Activated CD4-positive, alpha-beta T cell treated with anti-CD3 and anti-CD28 coated beads for 1 hour (primary cell): ENCODE measurements around the gene ANTXR2.

Experiments used
- DNase-seq: peaks from one replicate; pipeline ENCODE4 v3.0.0-alpha.2; 2020

Gene ANTXR2

DNA sequence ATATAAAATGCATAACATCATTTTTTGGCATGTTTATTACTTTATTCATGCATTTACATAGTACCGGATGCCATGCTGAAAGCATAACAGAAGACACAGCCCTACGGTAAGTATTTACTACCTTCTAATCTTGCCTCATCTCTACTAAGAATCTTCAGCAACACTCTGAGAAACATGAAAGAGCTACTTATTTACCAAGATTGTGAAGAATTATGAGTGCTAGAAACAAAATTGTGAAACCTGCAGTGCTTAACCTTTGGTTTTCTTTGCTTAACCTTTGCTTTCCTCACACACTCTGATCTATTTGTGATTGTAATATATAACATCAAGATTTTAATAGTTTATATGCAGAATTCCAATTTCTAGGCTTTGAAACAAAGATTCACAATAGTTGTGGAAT is 7.4 kb downstream of the ANTXR2 start:
- DNase-seq: no peak

GRCh38 chr4:80062527-80062926 is 10.5 kb downstream of the ANTXR2 start:
- DNase-seq: no peak

DNA sequence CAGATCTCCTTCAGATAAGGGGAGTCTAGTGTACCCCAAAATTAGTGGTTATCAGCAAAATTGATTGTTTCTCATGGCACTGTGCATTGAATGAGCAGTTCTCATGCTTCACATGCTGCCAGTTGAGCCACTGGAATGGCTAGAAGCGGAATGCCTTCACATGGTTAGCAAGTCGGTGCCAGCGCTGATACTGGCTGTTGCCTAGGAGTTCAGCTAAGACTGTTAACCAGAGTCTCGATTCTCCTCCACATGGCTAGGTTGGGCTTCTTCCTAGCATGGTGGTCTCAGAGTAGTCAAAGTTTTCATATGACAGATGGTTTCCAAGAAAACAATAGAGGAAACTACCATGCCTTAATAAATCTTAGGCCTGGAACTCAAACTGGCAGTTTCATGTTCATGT is 12.2 kb downstream of the ANTXR2 start:
- DNase-seq: no peak

GRCh38 chr4:80058740-80059139 is 14.3 kb downstream of the ANTXR2 start:
- no peak for DNase-seq

- DNase-seq: no peak
Measured at GRCh38 chr4:80054375-80054774, 18.7 kb downstream of the ANTXR2 start.

DNA sequence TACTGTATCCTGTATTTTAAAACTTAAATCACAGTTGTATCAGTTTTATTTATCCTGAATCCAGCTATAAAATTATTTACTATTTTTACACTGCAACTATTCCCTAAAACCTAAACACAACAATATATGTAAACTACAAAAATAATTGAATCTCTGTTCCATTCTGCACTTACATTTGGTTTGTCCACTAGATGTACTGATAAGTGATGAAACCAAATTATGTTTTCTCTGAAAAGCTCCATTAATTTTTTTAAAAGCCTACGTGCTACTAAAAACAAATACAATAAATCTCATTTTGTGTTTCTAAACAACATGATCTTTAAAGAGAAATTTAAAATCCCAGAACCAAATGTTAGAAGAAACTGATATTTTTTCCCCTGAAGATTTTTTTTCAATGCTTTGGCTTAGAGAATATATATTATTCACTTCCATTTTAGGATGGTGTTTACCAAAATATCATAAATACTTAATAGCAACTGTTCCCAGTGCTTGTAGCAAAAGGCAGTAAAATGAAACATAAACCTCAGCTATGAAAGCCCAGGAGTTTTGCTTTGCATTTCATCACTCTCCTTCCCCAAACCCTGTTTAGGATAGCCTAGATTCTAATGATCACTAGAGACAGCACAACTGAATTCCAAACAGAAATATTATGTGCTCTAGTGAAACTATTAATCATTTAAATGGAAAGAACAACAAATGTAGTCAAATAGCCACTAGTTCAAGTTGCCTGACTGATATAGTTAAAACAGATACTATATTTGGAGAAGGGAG is 19.7 kb downstream of the ANTXR2 start:
- DNase-seq: no peak

DNA sequence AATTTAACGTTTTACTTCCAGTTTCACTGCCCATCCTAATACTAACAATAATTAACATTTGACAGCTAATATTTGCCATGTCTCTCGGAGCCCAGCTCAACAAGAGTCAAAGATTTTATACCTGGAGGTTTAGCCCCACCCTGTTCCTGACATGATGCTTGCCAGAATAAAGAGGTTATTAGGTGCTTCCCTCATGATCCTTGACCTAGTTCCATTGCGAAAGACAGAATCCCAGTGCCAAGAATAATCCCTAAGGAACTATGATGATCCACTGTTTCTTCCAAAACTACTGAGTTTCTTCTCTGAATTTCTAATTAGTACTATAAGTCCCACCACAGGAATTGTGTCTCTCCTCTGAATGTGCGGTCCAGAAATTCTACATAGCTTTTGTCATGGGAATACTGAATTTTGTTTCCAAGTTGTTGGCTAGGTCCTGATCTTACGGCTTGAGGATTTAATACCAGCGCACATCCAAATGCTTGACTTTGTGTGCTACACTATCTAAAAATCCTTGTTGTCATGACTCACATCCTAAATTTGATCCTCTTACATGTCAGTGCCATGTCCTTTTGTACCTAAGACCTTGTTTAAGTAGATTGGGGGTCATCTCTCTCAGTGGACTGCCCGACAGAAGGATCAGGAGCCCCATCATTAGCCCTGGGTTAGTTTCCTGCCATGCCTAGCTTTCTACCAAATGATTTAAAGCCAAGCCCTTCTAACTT is 23.1 kb downstream of the ANTXR2 start:
- DNase-seq: no peak

DNA sequence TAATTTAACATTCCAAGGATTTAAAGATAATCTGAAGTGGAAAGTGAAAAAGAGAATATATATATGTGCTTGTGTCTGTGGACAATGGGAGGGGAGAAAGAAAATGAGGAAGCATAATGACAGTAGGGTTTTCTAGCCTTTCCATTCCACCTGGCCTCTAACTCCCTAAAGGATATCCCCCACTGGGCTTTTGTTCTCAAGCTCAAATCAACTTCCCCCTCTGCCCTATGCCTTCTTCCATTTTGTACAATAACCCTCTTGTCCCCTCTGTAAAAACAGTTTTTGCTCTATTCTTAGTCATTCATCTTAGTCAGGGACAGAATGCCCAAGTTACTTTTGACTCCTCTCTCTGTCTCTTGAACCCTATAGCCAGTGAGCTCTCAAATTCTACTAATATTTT is 23.6 kb downstream of the ANTXR2 start:
- DNase-seq: no peak

GRCh38 chr4:80045786-80046185 is 27.2 kb downstream of the ANTXR2 start:
- DNase-seq: no peak

- no peak for DNase-seq
Measured at GRCh38 chr4:80043541-80043940, 29.5 kb downstream of the ANTXR2 start.

- DNase-seq: no peak
Measured at GRCh38 chr4:80042821-80043220, 30.2 kb downstream of the ANTXR2 start.

DNA sequence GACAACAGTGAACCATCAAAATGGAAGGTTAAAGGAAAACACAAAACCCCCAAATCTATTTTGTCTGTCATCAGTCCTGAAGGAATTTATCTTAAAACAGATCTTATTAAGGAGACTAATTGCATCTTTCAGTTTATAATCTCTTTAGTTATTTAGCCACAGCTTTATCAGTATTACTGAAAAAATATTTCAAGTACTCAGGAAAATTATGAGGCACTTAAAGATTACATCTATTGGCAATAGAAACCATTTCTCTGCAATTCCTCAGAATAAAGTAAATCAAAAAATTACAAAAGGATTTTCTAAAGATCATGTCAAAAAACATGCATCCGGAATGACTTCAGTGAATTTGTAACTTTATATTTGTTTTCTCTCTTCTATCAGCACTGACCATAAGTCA is 35.2 kb downstream of the ANTXR2 start:
- no peak for DNase-seq

- no peak for DNase-seq
Measured at GRCh38 chr4:80036949-80037685, 35.9 kb downstream of the ANTXR2 start.

DNA sequence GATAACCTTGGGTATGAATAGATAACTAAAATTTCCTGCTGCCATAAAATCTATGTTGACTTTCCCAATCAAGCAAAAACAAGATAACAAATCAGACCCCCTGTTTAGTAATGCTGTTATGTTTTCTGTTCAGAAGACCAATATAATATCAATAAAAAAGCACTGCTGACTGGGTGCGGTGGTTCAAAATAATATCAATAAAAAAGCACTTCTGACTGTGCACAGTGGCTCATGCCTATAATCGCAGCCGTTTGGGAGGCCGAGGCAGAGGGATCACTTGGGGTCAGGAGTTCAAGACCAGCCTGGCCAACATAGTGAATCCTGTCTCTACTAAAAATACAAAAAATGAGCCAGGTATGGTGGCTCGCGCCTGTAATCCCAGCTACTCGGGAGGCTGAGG is 36.7 kb downstream of the ANTXR2 start:
- DNase-seq: no peak

- DNase-seq: no peak
Measured at GRCh38 chr4:80035336-80035735, 37.7 kb downstream of the ANTXR2 start.

DNA sequence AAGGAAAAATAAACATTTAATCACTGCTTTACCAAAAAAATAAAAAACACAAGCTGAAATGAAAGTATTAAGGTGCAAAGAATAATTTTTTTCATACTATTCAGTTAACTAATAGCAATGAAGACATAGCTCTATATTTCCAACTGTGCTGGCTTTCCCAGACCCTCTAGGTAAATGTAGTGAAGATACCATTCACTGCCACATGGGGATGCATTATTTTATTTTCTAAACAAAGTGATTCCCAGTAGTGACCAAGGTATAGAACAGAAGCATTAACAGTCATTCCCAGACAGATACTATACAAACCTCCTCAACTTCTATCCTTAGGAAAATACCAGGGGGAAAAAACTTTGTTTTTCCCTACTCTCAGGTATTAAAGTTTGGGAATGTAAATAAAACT is 39.4 kb downstream of the ANTXR2 start:
- DNase-seq: no peak

DNA sequence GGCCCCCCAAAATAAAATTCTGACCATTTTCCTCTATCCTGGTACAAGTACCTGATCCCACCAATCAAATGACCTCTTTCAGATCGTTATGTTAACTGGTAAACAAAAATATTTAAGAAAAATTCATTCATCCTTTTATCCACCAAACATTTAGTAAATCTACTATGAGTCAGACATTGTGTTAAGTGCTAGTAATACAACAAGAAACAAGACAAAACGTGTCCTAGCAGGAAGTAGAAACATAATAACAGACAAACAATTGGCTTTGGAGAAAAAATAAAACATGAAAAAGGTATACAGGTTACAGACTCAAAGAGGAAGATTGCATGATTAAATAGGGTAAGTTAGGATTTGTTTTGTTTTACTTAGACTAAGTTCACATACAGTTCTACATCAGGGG is 43.7 kb downstream of the ANTXR2 start:
- DNase-seq: no peak

- no peak for DNase-seq
Measured at GRCh38 chr4:80027611-80028010, 45.4 kb downstream of the ANTXR2 start.

DNA sequence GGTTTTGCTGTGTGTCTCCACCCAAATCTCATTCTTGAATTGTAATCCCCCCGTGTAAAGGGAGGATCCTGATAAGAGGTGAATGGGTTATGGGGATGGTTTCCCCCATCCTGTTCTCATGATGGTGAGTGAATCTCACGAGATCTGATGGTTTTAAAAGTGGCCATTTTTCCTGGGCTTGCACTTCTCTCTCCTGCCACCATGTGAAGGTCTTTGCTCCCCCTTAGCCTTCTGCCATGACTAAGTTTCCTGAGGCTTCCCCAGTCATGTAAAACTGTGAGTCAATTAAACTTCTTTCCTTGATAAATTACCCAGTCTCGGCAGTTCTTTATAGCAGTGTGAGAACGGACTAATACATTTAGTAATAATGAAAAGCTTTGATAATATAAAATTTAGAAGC is 46.9 kb downstream of the ANTXR2 start:
- DNase-seq: no peak

DNA sequence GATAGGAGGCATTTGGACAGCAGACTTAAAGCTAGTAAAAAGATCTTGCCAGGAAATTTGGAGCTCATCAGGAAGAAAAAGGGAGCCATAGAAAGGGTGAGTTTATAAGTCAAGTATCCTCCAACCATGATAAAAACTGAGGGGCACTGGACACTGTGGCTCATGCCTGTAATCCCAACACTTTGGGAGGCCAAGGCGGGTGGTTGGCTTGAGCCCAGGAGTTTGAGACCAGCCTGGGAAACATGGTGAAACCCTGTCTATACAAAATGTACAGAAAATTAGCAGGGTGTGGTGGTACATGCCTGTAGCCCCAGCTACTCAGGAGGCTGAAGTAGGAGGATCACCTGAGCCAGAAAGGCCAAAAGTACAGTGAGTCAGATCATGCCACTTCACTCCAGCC is 48.7 kb downstream of the ANTXR2 start:
- no peak for DNase-seq

- no peak for DNase-seq
Measured at GRCh38 chr4:80022282-80022681, 50.7 kb downstream of the ANTXR2 start.

- DNase-seq: no peak
Measured at GRCh38 chr4:80017125-80017854, 55.7 kb downstream of the ANTXR2 start.

DNA sequence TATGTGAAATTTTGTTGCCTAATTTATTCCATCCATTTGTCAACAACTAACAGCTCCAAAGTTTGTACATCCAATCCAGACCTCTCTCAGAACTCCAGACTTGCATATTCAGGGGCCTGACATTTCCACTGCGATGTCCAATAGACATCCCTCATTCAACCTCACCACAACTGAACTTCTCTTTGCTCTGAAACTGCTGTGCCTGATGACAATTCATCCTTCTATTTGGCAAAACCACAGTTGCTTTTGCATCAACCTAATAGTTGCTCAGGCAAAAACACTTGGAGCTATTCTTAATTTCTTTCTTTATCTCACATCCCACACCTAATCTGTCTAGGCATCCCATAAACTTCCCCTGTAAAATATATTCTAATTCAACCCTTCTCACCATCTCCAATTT is 56.5 kb downstream of the ANTXR2 start:
- DNase-seq: no peak
